Measurements from ENCODE around the gene ECE1.

- no peak for TF ChIP-seq CTCF (IDR thresholded peaks at IDR 0.05; ENCODE audit: borderline replicate concordance, extremely low read depth, low read length, poor library complexity, severe bottlenecking)
- no peak for TF ChIP-seq EZH2 (IDR thresholded peaks at IDR 0.05; ENCODE audit: borderline replicate concordance, low read depth, low read length, severe bottlenecking)
These were observed 46.1 kb downstream of the ECE1 start for GRCh38 chr1:21244154-21244553.

Measured in DND-41 (cell line).